CD14-positive monocyte (primary cell): ENCODE results near the gene S100P. TPM values are rescaled to one million over a fixed set of nuclear protein-coding genes. Genes with fewer than 3 reads are reported as not detected.
A peak's percentile ranks its signal among the peaks of the same experiment; 100 is the strongest.

Experiments
- DNase-seq, 3 donors: peaks; one replicate each; pipeline ENCODE4 v3.0.0-alpha.2; 2011 to 2022
- H2AFZ ChIP-seq: 2 replicates; pipeline ENCODE4 v1.6.0; 2012; ENCODE audit warnings: mild to moderate bottlenecking, low read depth, low read length, inconsistent platforms; ENCODE audit not compliant: insufficient read depth, poor library complexity, severe bottlenecking
- H3K27ac ChIP-seq, 2 donors: 1 replicate in 1 of 2; 2 replicates in 1 of 2; pipeline ENCODE4 v1.5.1; 2012 to 2013; ENCODE audit warnings: low read length in 2 of 2, control low read depth in 1 of 2, inconsistent platforms in 1 of 2, low read depth in 1 of 2, mild to moderate bottlenecking in 1 of 2
- H3K27me3 ChIP-seq, 2 donors: one replicate each; pipeline versions ENCODE4 v1.6.0 to v1.6.1; 2011 to 2013; ENCODE audit warnings: low read length in 2 of 2; ENCODE audit not compliant: control insufficient read depth in 2 of 2, insufficient read depth in 2 of 2
- H3K36me3 ChIP-seq, 2 donors: replicated peaks in 1 of 2; 1 replicate in 1 of 2; 2 replicates in 1 of 2; pipeline versions ENCODE4 v1.5.1 to v1.6.1; 2012 to 2013; ENCODE audit warnings: low read length in 2 of 2, control low read depth in 1 of 2, inconsistent platforms in 1 of 2, mild to moderate bottlenecking in 1 of 2; ENCODE audit not compliant: insufficient read depth in 2 of 2, control insufficient read depth in 1 of 2
- H3K4me1 ChIP-seq, 2 donors: 1 replicate in 1 of 2; 2 replicates in 1 of 2; pipeline versions ENCODE4 v1.5.1 to v1.6.1; 2012 to 2013; ENCODE audit warnings: low read length in 2 of 2, control low read depth in 1 of 2, inconsistent platforms in 1 of 2, mild to moderate bottlenecking in 1 of 2, moderate library complexity in 1 of 2; ENCODE audit not compliant: insufficient read depth in 2 of 2, control insufficient read depth in 1 of 2
- H3K4me2 ChIP-seq: replicated peaks from 2 replicates; pipeline ENCODE3; 2012; ENCODE audit warnings: low read length, moderate library complexity, mild to moderate bottlenecking; ENCODE audit not compliant: poor library complexity, severe bottlenecking; ENCODE audit errors: extremely low read depth
- H3K4me3 ChIP-seq, 3 experiments: fragments of 200-600 bp in 1 of 3; sonication (generic) in 1 of 3; replicated peaks in 1 of 3; 1 replicate in 2 of 3; 2 replicates in 1 of 3; pipeline ENCODE4 v1.5.1; 2011 to 2013; ENCODE audit warnings: low read length in 3 of 3, mild to moderate bottlenecking in 3 of 3, control low read depth in 2 of 3, low read depth in 2 of 3, inconsistent platforms in 1 of 3, moderate library complexity in 1 of 3
- H3K79me2 ChIP-seq: 2 replicates; pipeline ENCODE4 v1.6.0; 2012; ENCODE audit warnings: mild to moderate bottlenecking, control low read depth, inconsistent platforms, low read length, moderate library complexity; ENCODE audit not compliant: insufficient read depth
- H3K9ac ChIP-seq: 2 replicates; pipeline ENCODE4 v1.6.0; 2017; ENCODE audit warnings: low read length, mild to moderate bottlenecking; ENCODE audit not compliant: insufficient read depth, poor library complexity, severe bottlenecking
- H3K9me3 ChIP-seq, 2 donors: replicated peaks in 1 of 2; 1 replicate in 1 of 2; 2 replicates in 1 of 2; pipeline versions ENCODE4 v1.5.1 to v1.6.1; 2012 to 2013; ENCODE audit warnings: low read length in 2 of 2, control low read depth in 1 of 2; ENCODE audit not compliant: control insufficient read depth in 1 of 2, insufficient read depth in 1 of 2
- H4K20me1 ChIP-seq: 2 replicates; pipeline ENCODE4 v1.6.0; 2012; ENCODE audit warnings: mild to moderate bottlenecking, low read length, control low read depth, moderate library complexity; ENCODE audit not compliant: insufficient read depth
- H3K27ac Mint-ChIP-seq, 7 donors: one replicate each; pipeline ENCODE4 v1.8.0; 2020; ENCODE audit warnings: mild to moderate bottlenecking in 7 of 7, mixed read lengths in 7 of 7, moderate library complexity in 6 of 7, inconsistent platforms in 2 of 7
- H3K27me3 Mint-ChIP-seq, 3 donors: one replicate each; pipeline ENCODE4 v1.8.0; 2021 to 2022; ENCODE audit warnings: low read depth in 3 of 3, mild to moderate bottlenecking in 3 of 3, mixed read lengths in 3 of 3, moderate library complexity in 3 of 3, inconsistent platforms in 1 of 3
- H3K36me3 Mint-ChIP-seq, 2 donors: one replicate each; pipeline ENCODE4 v1.8.0; 2020; ENCODE audit warnings: mixed read lengths in 2 of 2, inconsistent platforms in 1 of 2, mild to moderate bottlenecking in 1 of 2
- H3K4me1 Mint-ChIP-seq: one replicate; pipeline ENCODE4 v1.8.0; 2020; ENCODE audit warnings: mild to moderate bottlenecking, mixed read lengths
- H3K4me3 Mint-ChIP-seq, 2 donors: one replicate each; pipeline ENCODE4 v1.8.0; 2020; ENCODE audit warnings: mild to moderate bottlenecking in 2 of 2, mixed read lengths in 2 of 2, moderate library complexity in 1 of 2
- H3K9me3 Mint-ChIP-seq, 7 donors: one replicate each; pipeline ENCODE4 v1.8.0; 2020 to 2022; ENCODE audit warnings: mixed read lengths in 7 of 7, mild to moderate bottlenecking in 6 of 7, moderate library complexity in 6 of 7, inconsistent platforms in 2 of 7
- WGBS: methylation state at CpG from one replicate; pipeline ENCODE4 v1.1.5; 2013; ENCODE audit warnings: missing lambda C conversion rate; ENCODE audit not compliant: insufficient coverage; 5-methylcytosine and 5-hydroxymethylcytosine counted together
- intact Hi-C, 2 donors: fragments of 100-400 bp; cut with micrococcal nuclease; formaldehyde crosslinking; loops; one replicate each; pipeline versions ENCODE4 v1.15.0 to v1.15.1; 2023
- polyA plus RNA-seq, 3 donors: library from polyadenylated mRNA; depleted of rRNA in 1 of 3; unstranded in 2 of 3; stranded (reverse) in 1 of 3; fragments of 300-500 nt in 2 of 3; fragments of >200 nt in 1 of 3; fragmentation: Illumina TruSeq in 2 of 3; gene quantifications; 1 replicate in 2 of 3; 2 replicates in 1 of 3; pipeline ENCODE4 v1.2.3, GENCODE V29; 2012 to 2021
- TF ChIP-seq, protein P1 (sequence below): fragments of 200-600 bp; IDR thresholded peaks from one replicate; pipeline ENCODE4 v1.8.0; 2022; ENCODE audit warnings: antibody characterized with exemption, mild to moderate bottlenecking

The S100P gene
- polyA plus RNA-seq, 3 donors: 13.6 to 71.2 (median 29.3) TPM

DNA sequence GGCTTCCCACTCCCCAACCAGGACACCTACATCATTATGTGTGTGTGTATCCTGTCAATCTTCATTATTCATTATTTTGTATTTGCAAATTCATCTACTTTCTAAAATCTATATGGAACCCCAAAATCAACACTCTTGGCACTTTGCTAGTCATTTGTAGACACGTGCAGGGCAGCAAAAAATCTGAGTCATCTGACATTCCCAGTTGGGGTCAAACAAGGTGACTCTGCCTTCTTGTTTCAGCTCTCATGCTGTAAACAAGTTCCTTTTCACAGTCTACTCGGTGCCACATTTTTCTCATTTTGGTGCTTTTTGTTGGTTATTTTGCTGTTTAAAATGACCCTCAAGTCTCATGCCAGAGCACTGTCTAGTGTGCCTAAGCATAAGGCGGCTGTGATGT lies 10.1 kb downstream of the S100P start:
- Histone ChIP-seq H3K4me2 (no peak overlapping the region), H3K79me2 (peaks cover 59% of the 10 kb centered on the region), H2AFZ (no peak overlapping the region), H3K36me3 (peaks cover 12 to 69% of the 10 kb centered on the region in 2 donors), H3K4me3 (no peak overlapping the region), H3K27me3 (no peaks in the 10 kb centered on the region), H3K9me3 (no peaks in the 10 kb centered on the region), H3K4me1 (peaks cover 20% of the 10 kb centered on the region in 2 donors), H4K20me1 (peaks cover 29% of the 10 kb centered on the region), H3K9ac (no peak overlapping the region), H3K27ac (no peak overlapping the region)
- peaks cover 0 to 2% (median 0%) of the 10 kb centered on the region in 3 donors for H3K27me3 Mint-ChIP-seq
- no peak for DNase-seq
- WGBS: 71% methylated on average over 1 of the region's 3 CpGs
- intact Hi-C loops: loop anchor here in 1 of 2 donors (10.0 kb wide), 1 partner anchor 941 kb away; no protein-coding TSS in a partner anchor
- peaks cover 32% of the 10 kb centered on the region for H3K4me1 Mint-ChIP-seq
- no peak overlapping the region for H3K4me3 Mint-ChIP-seq
- H3K36me3 Mint-ChIP-seq: peaks cover 53 to 62% of the 10 kb centered on the region in 2 donors
- H3K27ac Mint-ChIP-seq: peak overlapping the region in 1 of 7 donors; percentile 44
- TF ChIP-seq, protein P1, sequence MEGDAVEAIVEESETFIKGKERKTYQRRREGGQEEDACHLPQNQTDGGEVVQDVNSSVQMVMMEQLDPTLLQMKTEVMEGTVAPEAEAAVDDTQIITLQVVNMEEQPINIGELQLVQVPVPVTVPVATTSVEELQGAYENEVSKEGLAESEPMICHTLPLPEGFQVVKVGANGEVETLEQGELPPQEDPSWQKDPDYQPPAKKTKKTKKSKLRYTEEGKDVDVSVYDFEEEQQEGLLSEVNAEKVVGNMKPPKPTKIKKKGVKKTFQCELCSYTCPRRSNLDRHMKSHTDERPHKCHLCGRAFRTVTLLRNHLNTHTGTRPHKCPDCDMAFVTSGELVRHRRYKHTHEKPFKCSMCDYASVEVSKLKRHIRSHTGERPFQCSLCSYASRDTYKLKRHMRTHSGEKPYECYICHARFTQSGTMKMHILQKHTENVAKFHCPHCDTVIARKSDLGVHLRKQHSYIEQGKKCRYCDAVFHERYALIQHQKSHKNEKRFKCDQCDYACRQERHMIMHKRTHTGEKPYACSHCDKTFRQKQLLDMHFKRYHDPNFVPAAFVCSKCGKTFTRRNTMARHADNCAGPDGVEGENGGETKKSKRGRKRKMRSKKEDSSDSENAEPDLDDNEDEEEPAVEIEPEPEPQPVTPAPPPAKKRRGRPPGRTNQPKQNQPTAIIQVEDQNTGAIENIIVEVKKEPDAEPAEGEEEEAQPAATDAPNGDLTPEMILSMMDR: no peak
- peaks cover 0 to 6% (median 2%) of the 10 kb centered on the region in 7 donors for H3K9me3 Mint-ChIP-seq

DNA sequence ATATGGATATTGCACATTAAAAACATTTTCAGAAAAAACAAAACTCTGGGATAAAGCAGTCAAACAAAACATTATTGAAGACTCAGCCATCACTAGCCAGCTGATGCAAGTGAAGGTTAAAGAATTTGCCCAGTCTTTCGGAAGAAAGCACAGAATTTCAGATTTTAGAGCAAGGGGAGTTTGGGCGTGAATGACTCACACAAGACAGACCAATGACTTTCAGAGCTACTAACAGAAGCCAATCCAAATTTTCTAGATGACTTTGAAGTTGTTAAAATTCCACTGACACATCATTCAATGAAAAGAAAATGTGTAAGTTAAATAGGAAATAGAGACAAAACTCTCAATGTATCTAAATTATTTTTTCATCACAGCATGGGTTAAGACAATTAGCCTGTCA lies 12.0 kb downstream of the S100P start:
- peaks cover 43% of the 10 kb centered on the region for H3K4me1 Mint-ChIP-seq
- H3K36me3 Mint-ChIP-seq: peaks cover 40 to 51% of the 10 kb centered on the region in 2 donors

More for the DNA sequence above, 12.0 kb downstream of the S100P start:
- no peak overlapping the region for H3K27ac Mint-ChIP-seq
- peaks cover 9 to 53% of the 10 kb centered on the region in 2 donors for H3K36me3 ChIP-seq
- H3K4me3 ChIP-seq: no peak overlapping the region
- peaks cover 0 to 2% (median 0%) of the 10 kb centered on the region in 3 donors for H3K27me3 Mint-ChIP-seq
- no CpG with 5 or more reads among the region's 2 CpGs for WGBS
- H3K4me1 ChIP-seq: peaks cover 32 to 33% of the 10 kb centered on the region in 2 donors
- H3K27ac ChIP-seq: no peak overlapping the region
- no peak for DNase-seq
- H3K79me2 ChIP-seq: peaks cover 63% of the 10 kb centered on the region
- intact Hi-C loops: loop anchor here in 1 of 2 donors (10.0 kb wide), 1 partner anchor 939 kb away; no protein-coding TSS in a partner anchor
- no peak overlapping the region for H3K4me2 ChIP-seq
- no peaks in the 10 kb centered on the region for H3K27me3 ChIP-seq
- H3K9ac ChIP-seq: no peak overlapping the region
- TF ChIP-seq, protein P1: no peak
- H3K4me3 Mint-ChIP-seq: no peak overlapping the region
- no peak overlapping the region for H2AFZ ChIP-seq
- peaks cover 29% of the 10 kb centered on the region for H4K20me1 ChIP-seq
- no peaks in the 10 kb centered on the region for H3K9me3 ChIP-seq
- H3K9me3 Mint-ChIP-seq: peaks cover 0 to 6% (median 2%) of the 10 kb centered on the region in 7 donors
